MM.1S (cell line): ENCODE measurements around the gene NYAP2.

Source experiments
- DNase-seq: peaks from one replicate; pipeline ENCODE4 v3.0.0-alpha.2; 2015
- H2AFZ ChIP-seq: fragments of 300-600 bp; sonication (generic); 2 replicates; pipeline ENCODE4 v1.6.0; 2016; ENCODE audit warnings: antibody characterized with exemption, low read length
- H3F3A ChIP-seq: fragments of 300-600 bp; sonication (generic); 2 replicates; pipeline ENCODE4 v1.6.1; 2016; ENCODE audit warnings: mild to moderate bottlenecking, antibody characterized with exemption, low read length, moderate library complexity, mixed read lengths; ENCODE audit not compliant: insufficient read depth
- H3K27ac ChIP-seq: fragments of 300-600 bp; sonication (generic); 2 replicates; pipeline ENCODE4 v1.5.1; 2016; ENCODE audit warnings: mild to moderate bottlenecking, low read length
- H3K27me3 ChIP-seq: fragments of 300-600 bp; sonication (generic); replicated peaks from 2 replicates; pipeline ENCODE4 v1.6.0; 2016; ENCODE audit warnings: low read length; ENCODE audit not compliant: insufficient read depth
- H3K36me3 ChIP-seq: fragments of 300-600 bp; sonication (generic); replicated peaks from 2 replicates; pipeline ENCODE4 v1.6.1; 2016; ENCODE audit warnings: mild to moderate bottlenecking, low read length, mixed read lengths; ENCODE audit not compliant: insufficient read depth
- H3K4me1 ChIP-seq: fragments of 300-600 bp; sonication (generic); 2 replicates; pipeline ENCODE4 v1.6.1; 2016; ENCODE audit warnings: low read length, mixed read lengths
- H3K4me2 ChIP-seq: fragments of 300-600 bp; sonication (generic); 2 replicates; pipeline ENCODE4 v1.6.0; 2016; ENCODE audit warnings: low read depth, low read length
- H3K4me3 ChIP-seq: fragments of 300-600 bp; sonication (generic); 2 replicates; pipeline ENCODE4 v1.5.1; 2016; ENCODE audit warnings: low read length, mixed read lengths
- H3K79me2 ChIP-seq: fragments of 300-600 bp; sonication (generic); 2 replicates; pipeline ENCODE4 v1.6.1; 2016; ENCODE audit warnings: mixed run types, low read length, mixed read lengths
- H3K9ac ChIP-seq: fragments of 300-600 bp; sonication (generic); 2 replicates; pipeline ENCODE4 v1.6.1; 2016; ENCODE audit warnings: low read length, mixed read lengths
- H3K9me2 ChIP-seq: fragments of 300-600 bp; sonication (generic); replicated peaks from 2 replicates; pipeline ENCODE4 v1.6.1; 2016; ENCODE audit warnings: mild to moderate bottlenecking, low read length, mixed read lengths; ENCODE audit not compliant: insufficient read depth
- H3K9me3 ChIP-seq: fragments of 300-600 bp; sonication (generic); replicated peaks from 2 replicates; pipeline ENCODE4 v1.6.1; 2016; ENCODE audit warnings: mild to moderate bottlenecking, low read length, mixed read lengths; ENCODE audit not compliant: insufficient read depth
- H4K20me1 ChIP-seq: fragments of 300-600 bp; sonication (generic); 2 replicates; pipeline ENCODE4 v1.6.1; 2016; ENCODE audit warnings: mild to moderate bottlenecking, low read length, moderate library complexity, mixed read lengths; ENCODE audit not compliant: insufficient read depth
- CTCF ChIP-seq: fragments of 300-600 bp; sonication (generic); IDR thresholded peaks from 2 replicates; pipeline ENCODE4 v1.5.1; 2016; ENCODE audit warnings: antibody characterized with exemption, low read length, mixed read lengths
- EZH2 ChIP-seq: fragments of 300-600 bp; sonication (generic); optimal IDR thresholded peaks from 2 replicates; pipeline ENCODE3; 2017; ENCODE audit warnings: low read depth, mild to moderate bottlenecking, antibody characterized with exemption, low read length, mixed read lengths
- EZH2phosphoT487 ChIP-seq: fragments of 300-600 bp; sonication (generic); IDR thresholded peaks from 2 replicates; pipeline ENCODE4 v1.6.1; 2018; ENCODE audit warnings: antibody characterized with exemption, low read length

NYAP2 gene

GRCh38 chr2:225379856-225380255, 19.7 kb upstream of the NYAP2 start:
- no peak for DNase-seq
- H3K4me1 ChIP-seq, result no peaks in the 10 kb centered on the region
- no peak overlapping the region for H3K4me3 ChIP-seq

GRCh38 chr2:225381609-225382008, 17.9 kb upstream of the NYAP2 start:
- Histone ChIP-seq H3K9me2 (no peaks in the 10 kb centered on the region), H3K4me3 (no peak overlapping the region), H3K4me2 (no peak overlapping the region), H3K27ac (no peak overlapping the region), H3K36me3 (no peaks in the 10 kb centered on the region), H3K79me2 (no peaks in the 10 kb centered on the region), H3K4me1 (no peaks in the 10 kb centered on the region), H2AFZ (no peak overlapping the region), H3K27me3 (no peaks in the 10 kb centered on the region), H3K9me3 (no peaks in the 10 kb centered on the region), H4K20me1 (no peaks in the 10 kb centered on the region), H3F3A (no peaks in the 10 kb centered on the region), H3K9ac (no peak overlapping the region)
- no peak for TF ChIP-seq CTCF
- no peak for TF ChIP-seq EZH2phosphoT487
- no peak for TF ChIP-seq EZH2
- no peak for DNase-seq

More at GRCh38 chr2:225379856-225380255, 19.7 kb upstream of the NYAP2 start:
- H3K27me3 ChIP-seq, result no peaks in the 10 kb centered on the region
- H3F3A ChIP-seq, result no peaks in the 10 kb centered on the region
- no peaks in the 10 kb centered on the region for H4K20me1 ChIP-seq
- TF ChIP-seq EZH2phosphoT487 (no peak), CTCF (no peak), EZH2 (no peak)
- no peaks in the 10 kb centered on the region for H3K79me2 ChIP-seq
- H3K4me2 ChIP-seq, result no peak overlapping the region
- H3K27ac ChIP-seq, result no peak overlapping the region
- no peak overlapping the region for H3K9ac ChIP-seq
- no peaks in the 10 kb centered on the region for H3K9me3 ChIP-seq
- H2AFZ ChIP-seq, result no peak overlapping the region
- H3K9me2 ChIP-seq, result no peaks in the 10 kb centered on the region
- no peaks in the 10 kb centered on the region for H3K36me3 ChIP-seq

GRCh38 chr2:225398372-225398771, 1.1 kb upstream of the NYAP2 start:
- no peak for DNase-seq
- Histone ChIP-seq H3K9ac (no peak overlapping the region), H4K20me1 (no peaks in the 10 kb centered on the region), H3K4me3 (no peak overlapping the region), H3K9me3 (no peaks in the 10 kb centered on the region), H3K79me2 (no peaks in the 10 kb centered on the region), H3K4me2 (no peak overlapping the region), H3K36me3 (no peaks in the 10 kb centered on the region), H3K4me1 (no peaks in the 10 kb centered on the region), H3F3A (no peaks in the 10 kb centered on the region), H3K27ac (no peak overlapping the region), H3K27me3 (no peaks in the 10 kb centered on the region), H3K9me2 (no peaks in the 10 kb centered on the region), H2AFZ (no peak overlapping the region)
- no peak for TF ChIP-seq EZH2
- no peak for TF ChIP-seq CTCF
- TF ChIP-seq EZH2phosphoT487, result no peak
